SIG-M5 treated with dmso at 0.1 percent for 504 hours (cell line): ENCODE results near the gene NPTXR.
"Not testable (repeated sequence)": the region's sequence is repeated elsewhere in the genome, so short reads cannot be mapped to it uniquely, and the experiment has no call there.

ENCODE experiments used
- DNase-seq: peaks from one replicate; lab custom pipeline; 2025; ENCODE audit not compliant: unreplicated experiment; lab: John Stamatoyannopoulos, UW

Gene NPTXR

DNA sequence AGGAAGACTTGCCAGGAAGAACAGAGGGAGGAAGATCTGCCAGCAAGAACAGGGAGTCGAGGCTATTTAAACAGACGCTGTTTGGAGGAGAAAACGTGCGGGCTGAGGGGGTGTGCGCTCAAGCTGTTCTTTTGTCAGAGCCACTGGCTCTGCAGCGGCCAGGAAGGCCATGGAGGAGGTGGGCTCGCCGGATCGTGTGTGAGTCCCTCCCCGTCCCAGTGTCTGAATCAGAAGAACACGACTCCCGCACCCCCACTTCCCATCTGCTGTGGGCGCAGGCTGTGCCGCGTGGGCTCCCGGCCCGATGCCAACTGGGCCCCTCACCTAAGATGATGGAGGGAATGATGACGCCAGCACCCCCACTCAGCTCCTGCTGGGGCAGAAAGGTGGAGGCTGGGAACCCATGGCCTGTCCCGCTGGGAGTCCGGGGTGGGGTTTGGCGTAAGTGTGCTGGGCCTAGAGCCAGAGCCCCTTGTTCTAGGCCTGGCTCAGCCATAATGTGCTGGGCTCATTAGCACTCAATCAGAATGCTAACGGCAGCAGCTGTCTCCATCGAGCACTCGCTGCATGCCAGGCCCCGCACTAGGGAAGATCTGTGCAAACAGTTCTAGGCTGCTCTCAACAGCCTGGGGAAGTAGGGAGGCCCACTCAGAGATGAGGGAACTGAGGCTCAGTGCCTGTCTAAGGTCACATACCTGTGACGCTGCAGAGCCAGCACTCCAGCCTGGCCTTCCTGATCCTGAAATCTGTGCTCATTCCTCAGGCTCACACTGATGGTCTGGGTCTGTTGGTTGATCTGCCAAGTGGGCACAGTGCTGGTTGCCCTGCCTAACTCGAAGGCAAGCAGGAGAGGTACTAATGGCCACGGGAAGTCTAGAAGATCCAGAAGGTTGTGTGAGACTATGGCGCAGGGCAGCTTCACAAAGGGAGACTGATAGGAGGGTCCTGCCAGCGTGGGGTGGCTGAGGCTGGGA lies 11.5 kb downstream of the NPTXR start:
- no peak for DNase-seq

DNA sequence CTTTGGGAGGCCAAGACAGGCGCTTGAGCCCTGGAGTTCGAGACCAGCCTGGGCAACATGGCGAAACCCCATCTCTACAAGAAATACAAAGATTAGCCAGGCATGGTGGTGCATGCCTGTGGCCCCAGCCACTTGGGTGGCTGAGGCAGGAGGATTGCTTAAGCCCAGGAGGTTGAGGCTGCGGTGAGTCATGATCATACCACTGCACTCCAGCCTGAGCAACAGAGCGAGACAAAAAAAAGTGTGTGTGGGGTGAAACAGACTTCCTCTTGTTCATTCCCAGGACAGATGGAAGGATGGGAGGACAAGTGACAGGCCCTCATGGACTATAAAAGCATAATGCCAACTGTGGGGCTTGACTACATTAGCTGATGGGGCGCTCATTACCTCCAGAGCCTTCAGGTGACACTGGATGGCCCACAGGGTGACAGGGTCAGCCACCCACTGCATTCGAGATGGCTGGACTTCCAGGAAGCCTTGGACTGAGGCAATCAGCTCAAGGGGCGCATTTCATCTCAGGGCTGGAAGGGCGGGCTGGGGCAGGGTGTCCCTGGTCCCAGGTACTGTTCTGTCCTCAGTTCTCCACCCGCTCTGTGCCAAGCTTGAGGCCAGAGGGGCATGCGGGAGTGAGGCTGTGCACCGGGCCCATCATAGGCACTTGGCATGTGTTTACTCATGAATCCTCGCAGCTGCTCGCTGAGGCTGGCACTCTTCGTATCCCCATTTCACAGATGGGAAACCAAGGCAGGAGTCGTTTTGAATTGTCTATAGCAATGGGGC lies 12.5 kb downstream of the NPTXR start:
- DNase-seq, result peak; percentile 64

DNA sequence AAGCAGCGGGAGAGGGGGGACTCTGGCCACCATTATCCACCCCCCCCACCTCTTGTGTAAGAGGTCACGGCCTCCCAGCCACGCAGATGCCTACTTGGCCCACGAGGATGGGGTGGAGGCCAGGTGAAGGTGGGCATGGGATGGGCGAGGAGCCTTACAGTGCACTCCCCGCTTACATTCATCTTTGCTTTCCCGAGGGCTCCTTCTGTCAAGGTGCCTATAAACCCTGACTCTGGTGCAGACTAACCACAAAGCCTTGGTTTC lies 13.1 kb downstream of the NPTXR start:
- DNase-seq, result no peak

DNA sequence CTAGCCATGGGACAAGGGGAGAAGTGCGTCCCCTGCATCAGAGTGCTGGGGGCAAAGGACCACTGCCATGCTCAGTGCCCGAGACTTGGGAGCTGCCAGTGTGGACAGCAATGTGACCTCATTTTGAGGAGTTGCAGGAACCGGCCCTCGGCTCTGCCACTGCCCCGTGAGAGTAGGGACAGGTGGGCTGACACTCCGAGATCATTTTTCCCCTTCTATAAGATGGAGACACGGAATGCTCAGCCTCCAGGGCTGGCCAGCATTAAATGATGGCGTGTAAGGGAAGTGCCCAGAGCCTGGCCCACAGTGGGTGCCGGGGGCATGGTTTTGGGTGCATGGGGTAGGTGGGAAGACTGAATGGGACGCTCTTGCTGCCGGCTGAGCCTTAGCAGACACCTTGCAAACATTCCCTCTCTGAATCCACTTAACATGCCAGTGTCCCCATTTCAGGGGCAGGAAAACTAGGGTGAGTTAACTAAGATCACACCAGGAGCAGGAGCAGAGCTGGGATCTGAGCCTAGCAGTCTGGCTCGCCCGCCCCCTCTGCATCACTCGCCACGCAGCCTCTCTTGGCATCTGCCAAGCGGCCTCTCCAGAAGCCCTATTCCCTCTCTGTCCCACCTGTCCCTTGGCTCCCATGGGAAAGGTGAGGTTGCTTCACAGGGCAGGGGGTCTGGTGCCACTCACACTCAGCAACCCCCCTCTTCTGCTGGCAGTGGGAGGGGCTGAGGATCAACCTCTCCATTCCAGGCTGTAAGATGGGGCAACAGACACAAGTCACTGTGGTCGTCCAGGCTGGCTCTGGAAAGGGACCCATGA lies 13.6 kb downstream of the NPTXR start:
- DNase-seq, result no peak

DNA sequence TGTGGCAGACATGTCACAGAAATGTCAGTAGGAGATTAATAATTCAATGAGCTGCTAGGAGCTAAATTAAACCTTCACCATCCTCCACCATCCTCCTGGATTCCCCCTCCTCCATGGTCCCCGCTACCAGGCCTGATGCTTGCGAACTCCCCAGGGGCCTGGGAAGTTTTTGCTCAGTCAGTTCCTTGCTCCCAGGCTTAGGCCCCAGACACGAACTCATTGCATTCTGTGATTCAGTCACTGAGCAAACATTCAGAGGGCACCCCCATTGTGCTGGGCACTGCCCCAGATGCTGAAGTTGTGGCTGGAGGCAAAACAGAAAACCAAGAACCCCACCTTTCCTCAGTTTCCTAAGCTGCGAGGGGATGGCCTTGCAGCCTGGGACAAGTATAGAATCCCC lies 14.3 kb downstream of the NPTXR start:
- no peak for DNase-seq

DNA sequence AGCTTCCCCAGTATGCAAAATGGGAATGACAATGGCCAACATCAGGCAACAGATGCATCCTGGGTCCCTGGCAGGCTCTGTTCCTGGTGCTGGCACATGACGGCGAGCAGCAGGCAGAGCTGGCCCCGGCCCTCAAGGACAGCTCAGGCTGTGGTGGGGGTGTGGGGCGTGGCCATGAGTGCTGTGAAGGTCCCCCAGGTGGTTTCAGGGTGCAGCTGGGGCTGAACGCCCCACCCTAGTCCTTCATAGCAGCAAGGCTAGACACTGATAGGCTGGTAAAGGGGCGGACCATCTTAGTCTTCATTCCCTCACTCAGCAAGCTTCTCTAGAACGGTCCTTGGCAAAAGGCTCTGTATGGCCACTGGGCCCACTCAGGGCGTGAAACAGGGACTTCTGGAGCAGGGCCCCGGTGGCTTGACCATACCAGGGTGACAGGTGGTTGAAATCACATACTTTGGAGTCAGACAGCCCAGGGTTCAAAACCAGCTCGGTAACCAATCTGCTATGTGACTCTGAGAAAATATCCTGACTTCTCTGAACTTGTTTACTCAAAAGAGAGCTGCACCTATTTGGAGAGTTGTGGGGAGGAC lies 15.1 kb downstream of the NPTXR start:
- DNase-seq, result no peak

DNA sequence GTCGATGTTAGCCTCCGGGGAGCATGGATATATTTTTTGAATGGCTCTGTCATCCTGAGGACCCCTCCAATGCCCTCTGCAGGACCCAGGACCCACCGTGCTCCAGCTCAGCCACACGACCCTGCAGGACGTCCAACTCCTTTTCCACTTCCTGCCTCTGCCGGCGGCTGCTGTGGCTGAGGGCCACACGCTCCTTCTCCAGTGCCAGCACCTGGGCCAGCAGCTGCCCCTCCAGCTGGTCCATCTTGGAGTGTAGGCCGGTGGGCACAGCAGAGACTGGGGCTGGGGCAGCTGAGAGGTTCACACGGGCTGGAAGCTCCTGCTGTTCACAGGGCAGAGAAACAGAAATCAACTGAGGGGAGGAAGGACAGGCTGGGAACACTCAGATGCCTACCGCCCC lies 15.6 kb downstream of the NPTXR start:
- DNase-seq, result no peak

DNA sequence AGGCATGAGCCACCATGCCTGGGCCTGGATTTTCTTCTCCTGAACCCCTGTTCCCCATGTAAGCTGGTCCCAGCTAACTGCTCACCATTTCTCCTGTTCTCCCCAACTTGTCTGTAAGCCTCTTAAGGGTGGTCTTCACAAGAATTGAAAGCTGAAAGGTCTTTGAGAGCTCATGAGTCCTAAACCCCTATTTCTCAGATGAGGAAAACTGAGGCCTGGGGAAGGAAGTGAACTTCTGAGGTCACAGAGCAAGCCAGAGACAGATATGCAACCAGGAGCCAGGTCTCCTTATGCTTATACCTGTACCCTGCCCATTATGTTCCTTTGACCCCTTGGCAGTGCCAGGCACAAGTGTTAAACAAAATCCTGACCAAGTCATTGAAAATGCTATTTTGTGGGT lies 16.3 kb downstream of the NPTXR start:
- DNase-seq, result no peak

DNA sequence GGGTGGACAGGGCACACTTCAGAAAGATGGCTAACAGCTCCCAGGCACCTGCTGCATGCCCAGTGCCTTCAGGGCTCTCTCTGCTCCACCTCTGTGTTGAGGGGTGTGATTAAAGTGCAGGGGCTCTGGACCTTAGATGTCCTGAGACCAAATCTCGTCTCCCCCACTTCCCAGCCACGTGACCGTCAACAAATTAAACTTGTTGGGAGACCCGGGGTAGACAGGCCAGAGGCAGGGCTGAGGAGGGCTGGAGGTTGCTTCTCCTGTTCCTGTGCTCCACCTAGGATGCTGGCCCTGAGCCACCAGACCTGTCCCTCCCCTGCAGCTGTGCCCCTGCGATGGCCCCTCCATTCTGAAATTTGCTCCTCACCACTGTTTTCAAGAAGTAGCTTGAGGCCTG lies 17.0 kb downstream of the NPTXR start:
- no peak for DNase-seq

DNA sequence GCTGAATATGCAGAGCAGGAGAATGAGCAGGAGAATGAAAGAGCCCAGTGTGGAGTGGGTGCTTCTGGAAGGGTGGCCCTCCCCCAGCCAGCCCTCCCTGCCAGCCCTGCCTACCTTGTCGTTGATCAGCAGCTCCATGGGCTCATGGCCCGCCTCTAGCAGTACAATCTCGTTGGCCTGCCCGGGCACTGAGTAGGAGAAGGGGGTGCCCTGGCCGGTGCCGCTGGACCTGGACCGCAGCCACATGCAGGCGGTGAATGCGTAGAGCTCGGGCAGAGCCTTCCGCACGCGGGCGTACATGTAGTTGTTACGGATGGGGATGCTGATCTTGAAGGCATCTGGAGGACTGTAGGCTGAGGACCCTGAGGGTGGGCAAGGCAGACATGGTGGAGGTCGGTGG lies 17.4 kb downstream of the NPTXR start:
- DNase-seq, result no peak

DNA sequence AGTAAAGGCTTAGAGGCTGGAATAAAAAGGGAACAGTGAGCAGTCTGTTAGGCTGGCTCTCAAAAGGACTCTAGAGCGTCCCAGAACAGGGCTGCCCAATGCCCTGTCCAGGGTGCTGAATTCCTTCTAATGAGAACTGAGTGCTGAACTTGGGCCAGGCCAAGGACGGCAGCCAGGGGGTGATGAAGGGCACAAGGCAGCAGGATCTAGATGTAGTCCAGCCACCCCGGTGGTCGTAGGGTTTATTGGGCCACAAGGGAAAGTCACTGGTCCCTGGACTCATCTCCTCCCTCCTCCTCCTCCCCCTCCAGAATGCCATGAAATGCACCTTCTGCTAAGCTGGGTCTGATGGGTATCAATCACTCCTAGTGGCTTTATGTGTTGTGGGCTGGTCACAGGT lies 19.2 kb downstream of the NPTXR start:
- DNase-seq, result peak; percentile 58

DNA sequence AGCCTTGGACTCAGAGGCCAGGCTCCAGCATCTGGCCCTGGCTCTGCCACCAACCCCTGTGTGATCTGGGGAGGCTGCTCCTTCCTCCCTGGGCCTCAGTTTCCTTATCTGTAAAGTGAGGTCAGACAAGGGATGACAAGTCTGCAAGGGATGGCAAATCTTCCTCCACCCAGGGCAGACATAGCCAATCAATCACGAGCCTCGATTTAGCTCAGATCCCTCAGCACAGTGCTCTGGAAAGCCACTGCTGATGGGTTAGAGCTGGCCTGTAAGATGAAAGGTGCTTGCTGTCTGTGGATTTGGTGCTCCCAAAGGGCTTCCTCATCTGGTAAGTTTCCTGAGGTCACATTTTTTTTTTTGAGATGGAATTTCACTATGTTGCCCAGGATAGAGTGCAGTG lies 20.2 kb downstream of the NPTXR start:
- DNase-seq, result no peak

DNA sequence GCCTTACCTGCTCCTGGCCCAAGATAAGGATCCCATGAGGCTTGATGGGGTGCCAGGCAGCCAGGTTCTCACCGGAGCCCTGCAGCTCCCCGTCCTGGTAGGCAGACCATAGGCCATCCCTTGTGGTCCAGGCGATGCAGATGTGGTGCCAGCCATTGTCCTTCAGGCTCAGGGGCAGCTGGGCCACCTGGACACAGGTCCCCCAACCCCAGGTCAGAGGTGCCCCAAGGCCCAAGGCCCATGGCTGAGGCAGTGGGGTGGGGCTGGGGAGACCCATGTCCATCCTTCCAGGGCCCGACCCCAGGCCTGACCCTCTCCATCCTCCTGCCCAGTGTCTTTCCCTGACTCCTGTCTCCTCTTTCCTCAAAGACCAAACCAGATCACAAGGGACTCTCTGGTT lies 20.8 kb downstream of the NPTXR start:
- no peak for DNase-seq

DNA sequence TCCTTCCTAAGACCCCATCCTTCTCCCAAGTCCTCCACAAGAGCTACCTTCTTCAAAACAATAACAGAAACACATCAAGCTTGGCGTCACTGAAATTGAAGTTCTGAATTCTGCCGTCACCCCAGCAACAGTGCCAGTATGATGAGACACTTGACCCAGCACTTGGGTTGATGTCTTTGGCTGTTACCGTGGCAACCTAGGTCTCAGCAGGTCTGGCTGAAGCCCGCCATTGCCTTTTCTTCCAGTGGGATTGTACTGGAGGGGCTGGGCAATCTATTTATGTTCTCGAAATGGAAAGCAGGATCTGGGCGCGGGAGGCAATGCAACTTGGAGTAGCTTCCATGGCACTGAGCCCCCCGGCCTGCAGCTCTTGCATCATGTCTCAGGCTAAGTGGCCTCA lies 23.8 kb downstream of the NPTXR start:
- no peak for DNase-seq

DNA sequence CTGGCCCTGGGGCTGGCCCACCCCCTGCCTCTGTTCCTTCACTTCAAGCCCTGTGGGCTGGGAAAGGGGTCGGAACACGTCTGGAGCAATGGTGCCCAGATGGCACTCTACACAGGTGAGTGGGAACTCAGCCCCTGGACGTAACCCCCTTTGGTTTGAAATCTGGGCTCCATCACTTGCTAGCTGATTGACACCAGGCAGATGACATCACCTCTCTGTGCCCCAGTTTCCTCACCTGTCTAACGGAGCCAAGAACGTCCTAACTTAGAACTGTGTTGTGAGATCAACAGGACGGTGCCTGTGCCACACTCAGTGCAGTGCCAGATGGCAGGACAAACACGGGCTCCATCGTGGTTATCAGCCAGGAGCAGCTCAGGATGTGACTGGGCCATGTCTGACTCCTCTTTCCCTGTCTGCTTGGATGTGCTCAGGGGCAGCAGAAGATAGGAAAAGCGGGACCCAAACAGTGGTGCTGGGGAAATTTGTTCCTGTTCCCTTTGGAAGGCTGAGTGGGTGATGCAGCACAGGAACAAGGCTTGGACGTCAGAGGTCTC lies 24.4 kb downstream of the NPTXR start:
- DNase-seq, result no peak

DNA sequence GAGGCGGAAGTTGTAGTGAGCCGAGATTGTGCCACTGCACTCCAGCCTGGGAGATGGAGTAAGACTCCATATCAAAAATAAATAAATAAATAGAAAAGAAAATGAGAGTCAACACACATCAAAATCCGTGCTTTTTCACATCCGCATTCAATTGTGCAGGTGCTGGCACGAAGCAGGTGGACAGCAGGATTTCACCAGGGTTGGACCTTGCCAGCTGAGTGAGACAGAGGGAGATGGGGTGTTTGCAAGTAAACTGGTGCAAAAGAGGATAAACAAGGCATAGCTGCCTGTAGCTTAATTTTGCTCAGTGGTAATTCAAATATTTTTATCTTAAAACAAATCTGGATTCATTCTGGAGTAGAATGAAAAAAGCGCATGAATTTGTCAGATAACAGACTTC lies 26.6 kb downstream of the NPTXR start:
- DNase-seq, result no peak

DNA sequence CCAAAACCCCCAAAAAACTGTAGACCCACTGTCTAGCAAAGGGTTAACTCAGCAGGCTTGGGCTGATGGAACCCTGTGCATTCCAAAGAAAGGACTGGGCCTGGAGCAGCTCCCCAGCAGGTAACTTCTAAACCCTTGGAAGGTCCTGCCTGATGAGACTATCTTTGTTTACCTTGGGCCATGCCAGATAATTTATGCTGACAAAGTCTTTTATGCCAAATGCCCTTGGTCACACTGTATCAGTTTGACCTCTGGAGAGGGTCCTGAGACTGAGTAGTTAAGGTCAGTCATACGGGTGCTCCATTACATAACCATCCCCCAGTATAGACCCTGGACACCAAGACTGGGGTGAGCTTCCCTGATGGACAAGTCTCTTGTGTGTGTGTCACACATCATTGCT lies 28.0 kb downstream of the NPTXR start:
- no peak for DNase-seq

DNA sequence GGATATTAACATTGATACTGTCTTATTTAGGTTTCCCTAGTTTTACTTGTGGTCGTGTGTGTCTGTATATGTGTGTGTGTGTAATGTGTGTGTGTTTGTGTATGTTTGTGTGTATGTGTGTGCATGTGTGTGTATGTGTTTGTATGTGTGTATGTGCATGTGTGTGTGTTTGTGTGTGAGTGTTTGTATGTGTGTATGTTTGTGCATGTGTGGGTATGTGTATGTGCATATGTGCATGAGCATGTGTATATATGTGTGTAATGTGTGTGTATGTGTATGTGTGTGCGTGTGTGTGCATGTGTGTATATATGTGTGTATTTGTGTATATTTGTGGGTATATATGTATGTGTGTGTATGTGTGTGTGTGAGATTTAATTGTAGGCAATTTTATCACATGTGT lies 32.6 kb downstream of the NPTXR start:
- DNase-seq, result no peak

DNA sequence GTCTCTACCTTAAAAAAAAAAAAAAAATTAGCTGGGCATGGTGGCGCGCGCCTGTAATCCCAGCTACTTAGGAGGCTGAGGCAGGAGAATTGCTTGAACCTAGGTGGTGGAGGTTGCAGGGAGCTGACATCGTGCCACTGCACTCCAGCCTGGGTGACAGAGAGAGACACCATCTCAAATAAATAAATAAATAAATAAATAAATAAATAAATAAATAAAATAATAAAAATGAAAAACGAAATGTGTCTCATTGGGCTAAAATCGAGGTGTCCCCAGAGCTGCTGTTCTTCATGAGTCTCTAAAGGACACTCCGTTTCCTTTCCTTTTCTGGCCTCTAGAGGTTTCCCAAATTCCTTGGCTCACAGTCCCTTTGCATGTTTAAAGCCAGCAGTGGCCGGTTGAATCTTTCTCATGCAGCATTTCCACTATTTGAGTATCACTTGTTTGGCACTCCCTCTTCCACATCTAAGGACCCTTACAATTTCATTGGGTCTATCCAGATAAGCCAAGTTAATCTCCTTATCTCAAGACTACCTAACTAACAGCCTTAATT lies 38.7 kb downstream of the NPTXR start:
- not testable (repeated sequence) for DNase-seq

DNA sequence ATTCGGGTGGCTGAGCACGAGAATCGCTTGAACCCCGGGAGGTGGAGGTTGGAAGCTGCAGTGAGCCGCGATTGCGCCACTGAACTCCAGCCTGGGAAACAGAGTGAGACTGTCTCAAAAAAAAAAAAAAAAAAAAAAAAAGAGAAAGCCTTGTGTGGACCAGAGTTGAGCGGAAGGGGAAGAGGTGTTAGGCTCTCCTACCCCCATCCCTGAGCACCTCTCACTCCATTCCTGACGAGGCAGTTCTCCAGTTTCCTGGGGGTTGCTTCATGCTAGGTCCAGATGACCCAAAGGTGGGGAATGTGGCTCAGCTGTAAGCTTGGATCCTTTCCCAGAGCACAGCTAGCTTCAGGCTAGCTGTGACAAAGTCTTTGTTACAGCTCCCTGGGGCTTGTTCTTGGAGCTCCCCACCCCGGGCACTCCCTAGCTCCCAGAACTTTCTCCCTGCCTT lies 41.1 kb downstream of the NPTXR start:
- no peak for DNase-seq
